ENCODE data around the gene CFAP74. TPM values are rescaled to one million over a fixed set of nuclear protein-coding genes. Genes with fewer than 3 reads are reported as not detected.

The CFAP74 gene
- total RNA-seq = under 1 TPM in 2 of 3 donors, not detected in 1; 0.29 to 0.98 TPM

- Histone ChIP-seq H3K36me3 (no peaks in the 10 kb centered on the region), H3K4me3 (peak within 1 kb of the TSS in 1 of 3 donors; percentile 40), H3K27me3 (peaks cover 0 to 33% of the 10 kb centered on the region in 2 donors), H3K4me1 (no peaks in the 10 kb centered on the region), H3K27ac (no peak within 1 kb of the TSS), H3K9me3 (no peaks in the 10 kb centered on the region)
- DNase-seq (ENCODE audit: low spot score in 2 of 2) = no peak
- intact Hi-C loops (cut with DNase I; ENCODE audit: low total_unique reads) = no loop called here
- TF ChIP-seq, protein P1, sequence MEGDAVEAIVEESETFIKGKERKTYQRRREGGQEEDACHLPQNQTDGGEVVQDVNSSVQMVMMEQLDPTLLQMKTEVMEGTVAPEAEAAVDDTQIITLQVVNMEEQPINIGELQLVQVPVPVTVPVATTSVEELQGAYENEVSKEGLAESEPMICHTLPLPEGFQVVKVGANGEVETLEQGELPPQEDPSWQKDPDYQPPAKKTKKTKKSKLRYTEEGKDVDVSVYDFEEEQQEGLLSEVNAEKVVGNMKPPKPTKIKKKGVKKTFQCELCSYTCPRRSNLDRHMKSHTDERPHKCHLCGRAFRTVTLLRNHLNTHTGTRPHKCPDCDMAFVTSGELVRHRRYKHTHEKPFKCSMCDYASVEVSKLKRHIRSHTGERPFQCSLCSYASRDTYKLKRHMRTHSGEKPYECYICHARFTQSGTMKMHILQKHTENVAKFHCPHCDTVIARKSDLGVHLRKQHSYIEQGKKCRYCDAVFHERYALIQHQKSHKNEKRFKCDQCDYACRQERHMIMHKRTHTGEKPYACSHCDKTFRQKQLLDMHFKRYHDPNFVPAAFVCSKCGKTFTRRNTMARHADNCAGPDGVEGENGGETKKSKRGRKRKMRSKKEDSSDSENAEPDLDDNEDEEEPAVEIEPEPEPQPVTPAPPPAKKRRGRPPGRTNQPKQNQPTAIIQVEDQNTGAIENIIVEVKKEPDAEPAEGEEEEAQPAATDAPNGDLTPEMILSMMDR (IDR thresholded peaks at IDR 0.05) = no peak
- TF ChIP-seq POLR2AphosphoS5 (IDR thresholded peaks at IDR 0.05) = no peak
- TF ChIP-seq POLR2A (IDR thresholded peaks at IDR 0.05) = no peak
These were observed at the start of gene CFAP74 for GRCh38 chr1:2003541-2004131. Gene CFAP74, minus strand, starts transcription at chr1:2003786. Its CDS starts 12,830 bp downstream, at chr1:1990956.

- no peak overlapping the region for H3K4me3 ChIP-seq
- H3K4me1 ChIP-seq = peaks cover 0 to 4% of the 10 kb centered on the region in 2 donors
- no peaks in the 10 kb centered on the region for H3K9me3 ChIP-seq
- peaks cover 4 to 5% of the 10 kb centered on the region in 2 donors for H3K27me3 ChIP-seq
- H3K27ac ChIP-seq = no peak overlapping the region
- intact Hi-C loops (cut with DNase I; ENCODE audit: low total_unique reads) = loop anchor here (10.0 kb wide), 1 partner anchor 552 kb away; no protein-coding TSS in a partner anchor
- H3K36me3 ChIP-seq = no peaks in the 10 kb centered on the region
- TF ChIP-seq POLR2AphosphoS5 (IDR thresholded peaks at IDR 0.05) (no peak), POLR2A (IDR thresholded peaks at IDR 0.05) (no peak)
- TF ChIP-seq, protein P1 (IDR thresholded peaks at IDR 0.05) = no peak
- DNase-seq (ENCODE audit: low spot score in 2 of 2) = no peak
These were observed 49.6 kb upstream of the CFAP74 start for GRCh38 chr1:2053217-2053616.

GRCh38 chr1:2052756-2053155 is 49.2 kb upstream of the CFAP74 start:
- intact Hi-C loops (cut with DNase I; ENCODE audit: low total_unique reads) = loop anchor here (10.0 kb wide), 1 partner anchor 552 kb away; no protein-coding TSS in a partner anchor
- no peak for DNase-seq (ENCODE audit: low spot score in 2 of 2)
- H3K27ac ChIP-seq = peak overlapping the region in 1 of 2 donors; percentile 3
- TF ChIP-seq, protein P1 (IDR thresholded peaks at IDR 0.05) = no peak
- TF ChIP-seq POLR2A (IDR thresholded peaks at IDR 0.05) (no peak), POLR2AphosphoS5 (IDR thresholded peaks at IDR 0.05) (no peak)
- H3K27me3 ChIP-seq = peaks cover 4 to 5% of the 10 kb centered on the region in 2 donors
- peaks cover 0 to 4% of the 10 kb centered on the region in 2 donors for H3K4me1 ChIP-seq
- no peaks in the 10 kb centered on the region for H3K36me3 ChIP-seq
- no peak overlapping the region for H3K4me3 ChIP-seq
- no peaks in the 10 kb centered on the region for H3K9me3 ChIP-seq

DNA sequence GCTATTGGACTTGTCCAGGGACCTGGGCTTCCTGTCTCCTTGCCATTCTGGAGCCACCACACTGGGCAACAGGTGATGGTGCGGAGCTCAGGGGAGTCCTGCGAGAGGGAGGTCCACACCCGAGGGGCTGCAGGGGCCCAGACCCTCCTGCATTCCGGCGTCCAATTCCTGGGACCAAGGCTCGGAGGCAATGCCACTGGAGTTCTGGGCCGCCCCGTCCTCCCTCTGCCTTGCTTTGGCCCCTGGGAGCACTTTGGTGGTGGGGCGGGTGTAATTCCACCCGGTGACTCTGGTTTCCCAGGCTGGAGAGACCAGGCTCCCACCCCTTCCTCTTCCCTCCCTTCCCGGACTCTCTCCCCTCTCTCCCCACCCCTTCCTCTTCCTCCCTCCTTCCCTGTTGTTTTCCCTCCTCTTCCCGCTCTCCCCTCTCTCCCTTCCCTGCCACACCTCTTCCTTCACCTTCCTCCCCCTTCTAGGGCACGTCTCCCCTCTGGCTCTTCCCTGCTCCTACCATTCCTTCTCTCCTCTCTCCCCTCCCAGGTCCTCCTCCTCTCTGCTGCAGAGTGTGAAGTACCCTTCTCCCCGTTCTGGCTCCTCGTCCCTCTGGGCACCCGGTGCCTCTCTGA is 48.6 kb upstream of the CFAP74 start:
- intact Hi-C loops (cut with DNase I; ENCODE audit: low total_unique reads) = loop anchor here (10.0 kb wide), 1 partner anchor 553 kb away; no protein-coding TSS in a partner anchor
- Histone ChIP-seq H3K27ac (peak overlapping the region in 1 of 2 donors; percentile 3), H3K4me1 (peaks cover 0 to 4% of the 10 kb centered on the region in 2 donors), H3K9me3 (no peaks in the 10 kb centered on the region), H3K27me3 (peaks cover 4 to 5% of the 10 kb centered on the region in 2 donors), H3K4me3 (no peak overlapping the region), H3K36me3 (no peaks in the 10 kb centered on the region)
- no peak for DNase-seq (ENCODE audit: low spot score in 2 of 2)
- TF ChIP-seq, protein P1 (IDR thresholded peaks at IDR 0.05) = no peak
- no peak for TF ChIP-seq POLR2AphosphoS5 (IDR thresholded peaks at IDR 0.05)
